Measurements from ENCODE around the gene CD22. TPM values are rescaled to one million over a fixed set of nuclear protein-coding genes. Genes with fewer than 3 reads are reported as not detected.

The CD22 gene
- total and polyA plus RNA-seq, 2 of the 4 experiments (the other 2 are of a cell fraction) = 0.18 to 0.22 TPM

DNA sequence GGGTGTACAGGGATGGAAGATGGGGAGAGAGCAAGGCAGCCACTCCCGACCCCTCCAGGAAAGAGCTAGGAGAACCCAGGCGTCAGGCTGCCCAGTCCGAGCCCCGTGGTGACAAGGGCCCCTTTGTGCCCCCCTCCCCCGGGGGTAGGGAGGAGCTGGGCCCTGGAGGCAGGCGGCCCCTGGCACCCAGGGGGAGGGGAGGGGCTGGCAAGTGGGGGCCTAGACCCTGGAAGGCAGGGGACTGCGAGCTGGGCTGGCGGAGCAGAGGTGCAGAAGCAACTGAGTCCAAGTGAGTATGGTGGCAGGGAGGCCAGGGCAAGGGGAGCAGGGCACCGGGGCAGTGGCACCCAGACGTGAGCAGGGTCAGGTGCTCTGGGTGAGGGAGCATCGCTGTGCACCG lies 37.1 kb upstream of the CD22 start, which contains the start of gene MAG:
TSS of gene MAG (plus strand) at position 246 of the 400 bp plus-strand sequence. CDS start 3,248 bp downstream, outside the sequence.
- H2AK5ac ChIP-seq (ENCODE audit: low read depth, low read length) = no peak within 1 kb of the TSS
- no peak within 1 kb of the TSS for H2BK15ac ChIP-seq (ENCODE audit: low read depth, low read length)
- in situ Hi-C loops (cut with MboI; ENCODE audit: low sequenced_read_pairs) = no loop called here
- no peaks in the 10 kb centered on the region for H3K9me1 ChIP-seq (ENCODE audit: insufficient read depth, low read length)
- no peak within 1 kb of the TSS for H3K9ac ChIP-seq (ENCODE audit: low read depth, low read length)
- no peaks in the 10 kb centered on the region for H3K9me3 ChIP-seq (ENCODE audit: control insufficient read depth, insufficient read depth, low read length)
- no peak within 1 kb of the TSS for H3K4me2 ChIP-seq (ENCODE audit: low read depth, low read length)
- WGBS, 2 experiments (ENCODE audit: extremely low coverage in 2 of 2, insufficient read length in 1 of 2) = 73% methylated on average over 3 of the region's 12 CpGs; no CpG with 5 or more reads in 1 of the 2 experiments
- TF ChIP-seq SMC3 (IDR thresholded peaks at IDR 0.05; ENCODE audit: low read depth, low read length) = no peak
- no peak for TF ChIP-seq MXI1 (IDR thresholded peaks at IDR 0.05; ENCODE audit: borderline replicate concordance, low read depth, low read length)
- TF ChIP-seq, protein P1, sequence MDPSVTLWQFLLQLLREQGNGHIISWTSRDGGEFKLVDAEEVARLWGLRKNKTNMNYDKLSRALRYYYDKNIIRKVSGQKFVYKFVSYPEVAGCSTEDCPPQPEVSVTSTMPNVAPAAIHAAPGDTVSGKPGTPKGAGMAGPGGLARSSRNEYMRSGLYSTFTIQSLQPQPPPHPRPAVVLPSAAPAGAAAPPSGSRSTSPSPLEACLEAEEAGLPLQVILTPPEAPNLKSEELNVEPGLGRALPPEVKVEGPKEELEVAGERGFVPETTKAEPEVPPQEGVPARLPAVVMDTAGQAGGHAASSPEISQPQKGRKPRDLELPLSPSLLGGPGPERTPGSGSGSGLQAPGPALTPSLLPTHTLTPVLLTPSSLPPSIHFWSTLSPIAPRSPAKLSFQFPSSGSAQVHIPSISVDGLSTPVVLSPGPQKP (IDR thresholded peaks at IDR 0.05; ENCODE audit: borderline replicate concordance, low read depth, low read length) = no peak
- TF ChIP-seq NFE2L2 (IDR thresholded peaks at IDR 0.05; ENCODE audit: low read depth, low read length) = no peak
- TF ChIP-seq CEBPB (IDR thresholded peaks at IDR 0.05; ENCODE audit: low read depth, low read length) = no peak
- TF ChIP-seq FOS (IDR thresholded peaks at IDR 0.05; ENCODE audit: low read depth, low read length) = no peak
- no peak for TF ChIP-seq RFX5 (IDR thresholded peaks at IDR 0.05; ENCODE audit: low read depth, low read length)
- no peak for TF ChIP-seq RCOR1 (IDR thresholded peaks at IDR 0.05; ENCODE audit: insufficient replicate concordance, low read length)
- DNase-seq (no peak), ATAC-seq (ENCODE audit: low read depth) (no peak)
- no peaks in the 10 kb centered on the region for H3K4me1 ChIP-seq (ENCODE audit: control insufficient read depth, insufficient read depth, low read length)
- H4K5ac ChIP-seq (ENCODE audit: low read depth, low read length) = no peak within 1 kb of the TSS
- POLR2A ChIA-PET (ENCODE audit: unreplicated experiment) = no interaction called here
- no peak within 1 kb of the TSS for H3K23ac ChIP-seq (ENCODE audit: low read depth, low read length)
- H3K27me3 ChIP-seq (ENCODE audit: control insufficient read depth, insufficient read depth, low read length) = peaks cover 25% of the 10 kb centered on the region
- no peaks in the 10 kb centered on the region for H3K36me3 ChIP-seq (ENCODE audit: control insufficient read depth, insufficient read depth, low read length)
- H3K56ac ChIP-seq (ENCODE audit: extremely low read depth, insufficient read depth, low read length) = no peak within 1 kb of the TSS
- H3K14ac ChIP-seq (replicated peaks; ENCODE audit: low read depth, low read length) = no peak within 1 kb of the TSS
- no peak within 1 kb of the TSS for H3K27ac ChIP-seq (ENCODE audit: insufficient read depth, low read length)
- no peak within 1 kb of the TSS for H2BK120ac ChIP-seq (ENCODE audit: low read depth, low read length)
- H3K18ac ChIP-seq (ENCODE audit: low read depth, low read length) = no peak within 1 kb of the TSS
- no peak within 1 kb of the TSS for H4K8ac ChIP-seq (ENCODE audit: low read depth in 2 of 2, low read length in 2 of 2)
- no peak within 1 kb of the TSS for H3K4ac ChIP-seq (ENCODE audit: low read depth, low read length)
- intact Hi-C loops (cut with micrococcal nuclease) = no loop called here
- CTCF ChIA-PET = interaction anchor here (0.5 kb wide), 1 partner anchor 164 kb away, joined by 3 read pairs; no protein-coding TSS in a partner anchor
- dilution Hi-C loops (cut with HindIII; ENCODE audit: low sequenced_read_pairs, unreplicated experiment) = no loop called here
- H3K4me3 ChIP-seq (ENCODE audit: insufficient read depth, low read depth, low read length) = no peak within 1 kb of the TSS
- H2BK5ac ChIP-seq (ENCODE audit: low read depth, low read length, poor library complexity, severe bottlenecking) = no peak within 1 kb of the TSS
- H4K91ac ChIP-seq (ENCODE audit: insufficient read depth, low read depth, low read length) = no peak within 1 kb of the TSS
- H3K79me1 ChIP-seq (ENCODE audit: low read depth in 1 of 2, low read length in 2 of 2) = no peaks in the 10 kb centered on the region
- peak within 1 kb of the TSS; percentile 32 for H2AFZ ChIP-seq (replicated peaks; ENCODE audit: low read length, poor library complexity)
- H2BK20ac ChIP-seq (ENCODE audit: low read depth, low read length) = no peak within 1 kb of the TSS
- no peak within 1 kb of the TSS for H2AK9ac ChIP-seq (replicated peaks; ENCODE audit: low read depth, low read length, poor library complexity)
- no peaks in the 10 kb centered on the region for H4K20me1 ChIP-seq (ENCODE audit: insufficient read depth, low read length)
- BruUV-seq (replicated peaks) = no TSS peak

Data from IMR-90 (cell line).